Mononuclear cell (primary cell): ENCODE data around the gene UGT1A5. TPM values are rescaled to one million over a fixed set of nuclear protein-coding genes. Genes with fewer than 3 reads are reported as not detected.

Experiments
- H3K27me3 ChIP-seq: 2 replicates; pipeline ENCODE4 v1.6.0; 2011; ENCODE audit warnings: low read length, control low read depth; ENCODE audit not compliant: insufficient read depth
- H3K4me1 ChIP-seq: 2 replicates; pipeline ENCODE4 v1.5.1; 2011; ENCODE audit warnings: mild to moderate bottlenecking, low read length, control low read depth; ENCODE audit not compliant: insufficient read depth
- H3K4me3 ChIP-seq: 2 replicates; pipeline ENCODE4 v1.5.1; 2011; ENCODE audit warnings: mild to moderate bottlenecking, low read length, moderate library complexity
- H3K9me3 ChIP-seq: 2 replicates; pipeline ENCODE4 v1.5.1; 2011; ENCODE audit warnings: low read depth, mild to moderate bottlenecking, control low read depth, low read length
- total RNA-seq: library from RNA; depleted of rRNA; stranded (reverse); fragments of >200 nt; gene quantifications from one replicate; pipeline ENCODE4 v1.2.3, GENCODE V29; 2012

UGT1A5 gene
- total RNA-seq, 1 donor, result not detected

- no peaks in the 10 kb centered on the region for H3K27me3 ChIP-seq
- H3K9me3 ChIP-seq, result no peaks in the 10 kb centered on the region
- H3K4me1 ChIP-seq, result no peaks in the 10 kb centered on the region
- H3K4me3 ChIP-seq, result no peak overlapping the region
These were observed 101.5 kb downstream of the UGT1A5 start for GRCh38 chr2:233814056-233814835.

- Histone ChIP-seq H3K4me3 (no peak overlapping the region), H3K9me3 (no peaks in the 10 kb centered on the region), H3K4me1 (no peaks in the 10 kb centered on the region), H3K27me3 (no peaks in the 10 kb centered on the region)
These were observed 103.2 kb downstream of the UGT1A5 start for GRCh38 chr2:233815861-233816260.

- H3K4me3 ChIP-seq, result no peak overlapping the region
- H3K9me3 ChIP-seq, result no peaks in the 10 kb centered on the region
- H3K4me1 ChIP-seq, result no peaks in the 10 kb centered on the region
- H3K27me3 ChIP-seq, result no peaks in the 10 kb centered on the region
These were observed 103.6 kb downstream of the UGT1A5 start for GRCh38 chr2:233816334-233816733.

GRCh38 chr2:233816771-233817170 is 104.1 kb downstream of the UGT1A5 start:
- no peaks in the 10 kb centered on the region for H3K4me1 ChIP-seq
- H3K27me3 ChIP-seq, result no peaks in the 10 kb centered on the region
- H3K4me3 ChIP-seq, result no peak overlapping the region
- H3K9me3 ChIP-seq, result no peaks in the 10 kb centered on the region

GRCh38 chr2:233817361-233817911 is 104.7 kb downstream of the UGT1A5 start:
- H3K27me3 ChIP-seq, result no peaks in the 10 kb centered on the region
- no peaks in the 10 kb centered on the region for H3K9me3 ChIP-seq
- H3K4me1 ChIP-seq, result no peaks in the 10 kb centered on the region
- no peak overlapping the region for H3K4me3 ChIP-seq

- no peak overlapping the region for H3K4me3 ChIP-seq
- H3K27me3 ChIP-seq, result no peaks in the 10 kb centered on the region
- H3K4me1 ChIP-seq, result no peaks in the 10 kb centered on the region
- no peaks in the 10 kb centered on the region for H3K9me3 ChIP-seq
These were observed 105.4 kb downstream of the UGT1A5 start for GRCh38 chr2:233817995-233818638.

GRCh38 chr2:233818639-233819621 is 106.2 kb downstream of the UGT1A5 start:
- no peaks in the 10 kb centered on the region for H3K27me3 ChIP-seq
- no peaks in the 10 kb centered on the region for H3K9me3 ChIP-seq
- H3K4me1 ChIP-seq, result no peaks in the 10 kb centered on the region
- no peak overlapping the region for H3K4me3 ChIP-seq

GRCh38 chr2:233819884-233820773 is 107.4 kb downstream of the UGT1A5 start:
- H3K4me3 ChIP-seq, result no peak overlapping the region
- no peaks in the 10 kb centered on the region for H3K27me3 ChIP-seq
- H3K4me1 ChIP-seq, result no peaks in the 10 kb centered on the region

GRCh38 chr2:233820774-233821105 is 108.0 kb downstream of the UGT1A5 start:
- Histone ChIP-seq H3K27me3 (no peaks in the 10 kb centered on the region), H3K9me3 (no peaks in the 10 kb centered on the region), H3K4me3 (no peak overlapping the region), H3K4me1 (no peaks in the 10 kb centered on the region)

More at GRCh38 chr2:233819884-233820773, 107.4 kb downstream of the UGT1A5 start:
- H3K9me3 ChIP-seq, result no peaks in the 10 kb centered on the region

GRCh38 chr2:233821196-233821595 is 108.5 kb downstream of the UGT1A5 start:
- Histone ChIP-seq H3K4me1 (no peaks in the 10 kb centered on the region), H3K27me3 (no peaks in the 10 kb centered on the region), H3K9me3 (no peaks in the 10 kb centered on the region), H3K4me3 (no peak overlapping the region)

GRCh38 chr2:233821709-233822100 is 109.0 kb downstream of the UGT1A5 start:
- Histone ChIP-seq H3K4me3 (no peak overlapping the region), H3K9me3 (no peaks in the 10 kb centered on the region), H3K4me1 (no peaks in the 10 kb centered on the region), H3K27me3 (no peaks in the 10 kb centered on the region)

GRCh38 chr2:233822101-233822771 is 109.5 kb downstream of the UGT1A5 start:
- Histone ChIP-seq H3K4me1 (no peaks in the 10 kb centered on the region), H3K4me3 (no peak overlapping the region), H3K27me3 (no peaks in the 10 kb centered on the region), H3K9me3 (no peaks in the 10 kb centered on the region)
